Ovary (tissue), 3 donors: Measurements from ENCODE around the gene DLEC1.

Source experiments
- POLR2A ChIP-seq: fragments of 450-650 bp; IDR thresholded peaks from one replicate; pipeline ENCODE4 v1.6.1; 2017; ENCODE audit warnings: antibody characterized with exemption, mild to moderate bottlenecking, moderate library complexity
- TF ChIP-seq, protein P1 (sequence below), 3 donors: fragments of 450-650 bp in 2 of 3; fragments of 200-600 bp in 1 of 3; IDR thresholded peaks; one replicate each; pipeline versions ENCODE4 v1.5.1 to v1.8.0; 2016 to 2022; ENCODE audit warnings: antibody characterized with exemption in 3 of 3, mild to moderate bottlenecking in 1 of 3
- donor health status: DM: no; HTN: no; CAD: no.

DNA sequence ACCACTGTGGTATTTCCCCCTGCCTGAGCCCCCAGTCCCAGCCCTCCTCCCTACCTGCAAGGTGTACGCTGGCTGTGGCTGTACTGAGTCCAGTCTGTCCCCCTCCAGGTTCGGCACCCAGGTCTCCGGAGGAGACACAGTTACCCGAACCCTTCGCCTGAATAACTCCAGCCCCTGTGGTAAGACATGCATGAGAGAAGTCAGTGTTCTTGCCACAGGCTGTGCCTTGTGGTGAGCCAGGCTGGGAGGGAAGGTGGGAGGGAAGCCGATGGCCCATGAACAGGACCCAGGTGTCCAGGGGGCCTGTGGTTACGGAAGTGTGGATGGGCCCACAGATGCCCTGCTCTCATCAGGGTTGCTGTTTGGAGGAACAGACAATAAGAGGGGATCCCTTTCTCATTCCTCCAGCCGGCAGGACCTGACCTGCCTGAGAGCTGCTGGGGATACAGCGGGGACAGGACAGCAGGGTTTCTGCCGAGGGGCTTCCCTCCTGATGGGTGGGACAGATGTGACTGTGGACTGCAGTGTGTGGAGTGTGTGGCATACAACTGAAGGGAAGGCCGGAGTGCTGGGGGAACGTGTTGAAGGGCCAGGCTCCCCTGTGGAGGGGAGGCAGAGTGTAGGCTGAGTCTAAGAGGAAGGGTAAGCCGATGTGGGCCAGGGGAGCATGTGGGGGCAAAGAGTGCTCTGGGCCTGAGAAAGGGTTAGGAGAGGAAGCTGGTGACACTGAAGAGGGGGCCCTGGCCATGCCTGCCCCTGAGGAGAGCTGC is 76.1 kb downstream of the DLEC1 start:
- TF ChIP-seq, protein P1, sequence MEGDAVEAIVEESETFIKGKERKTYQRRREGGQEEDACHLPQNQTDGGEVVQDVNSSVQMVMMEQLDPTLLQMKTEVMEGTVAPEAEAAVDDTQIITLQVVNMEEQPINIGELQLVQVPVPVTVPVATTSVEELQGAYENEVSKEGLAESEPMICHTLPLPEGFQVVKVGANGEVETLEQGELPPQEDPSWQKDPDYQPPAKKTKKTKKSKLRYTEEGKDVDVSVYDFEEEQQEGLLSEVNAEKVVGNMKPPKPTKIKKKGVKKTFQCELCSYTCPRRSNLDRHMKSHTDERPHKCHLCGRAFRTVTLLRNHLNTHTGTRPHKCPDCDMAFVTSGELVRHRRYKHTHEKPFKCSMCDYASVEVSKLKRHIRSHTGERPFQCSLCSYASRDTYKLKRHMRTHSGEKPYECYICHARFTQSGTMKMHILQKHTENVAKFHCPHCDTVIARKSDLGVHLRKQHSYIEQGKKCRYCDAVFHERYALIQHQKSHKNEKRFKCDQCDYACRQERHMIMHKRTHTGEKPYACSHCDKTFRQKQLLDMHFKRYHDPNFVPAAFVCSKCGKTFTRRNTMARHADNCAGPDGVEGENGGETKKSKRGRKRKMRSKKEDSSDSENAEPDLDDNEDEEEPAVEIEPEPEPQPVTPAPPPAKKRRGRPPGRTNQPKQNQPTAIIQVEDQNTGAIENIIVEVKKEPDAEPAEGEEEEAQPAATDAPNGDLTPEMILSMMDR (IDR thresholded peaks at IDR 0.05) = no peak
- no peak for TF ChIP-seq POLR2A
